Vagina (tissue), 2 donors: Measurements from ENCODE around the gene TPD52L2.

ENCODE experiments used
- CTCF ChIP-seq, 3 experiments: fragments of 450-650 bp in 2 of 3; fragments of 200-600 bp in 1 of 3; sonication (generic) in 1 of 3; IDR thresholded peaks; one replicate each; pipeline ENCODE4 v1.5.1; 2017 to 2019; ENCODE audit warnings: antibody characterized with exemption in 3 of 3, mild to moderate bottlenecking in 2 of 3, moderate library complexity in 2 of 3
- POLR2A ChIP-seq, 2 donors: fragments of 450-650 bp; IDR thresholded peaks; one replicate each; pipeline ENCODE4 v1.6.1; 2017; ENCODE audit warnings: antibody characterized with exemption in 2 of 2, mild to moderate bottlenecking in 2 of 2, moderate library complexity in 2 of 2
- POLR2AphosphoS5 ChIP-seq, 2 donors: sonication (generic); formaldehyde crosslinking; IDR thresholded peaks; one replicate each; pipeline ENCODE4 v1.9.0; 2017; ENCODE audit warnings: antibody characterized with exemption in 2 of 2, mild to moderate bottlenecking in 2 of 2, low read depth in 1 of 2; ENCODE audit not compliant: insufficient read depth in 1 of 2

DNA sequence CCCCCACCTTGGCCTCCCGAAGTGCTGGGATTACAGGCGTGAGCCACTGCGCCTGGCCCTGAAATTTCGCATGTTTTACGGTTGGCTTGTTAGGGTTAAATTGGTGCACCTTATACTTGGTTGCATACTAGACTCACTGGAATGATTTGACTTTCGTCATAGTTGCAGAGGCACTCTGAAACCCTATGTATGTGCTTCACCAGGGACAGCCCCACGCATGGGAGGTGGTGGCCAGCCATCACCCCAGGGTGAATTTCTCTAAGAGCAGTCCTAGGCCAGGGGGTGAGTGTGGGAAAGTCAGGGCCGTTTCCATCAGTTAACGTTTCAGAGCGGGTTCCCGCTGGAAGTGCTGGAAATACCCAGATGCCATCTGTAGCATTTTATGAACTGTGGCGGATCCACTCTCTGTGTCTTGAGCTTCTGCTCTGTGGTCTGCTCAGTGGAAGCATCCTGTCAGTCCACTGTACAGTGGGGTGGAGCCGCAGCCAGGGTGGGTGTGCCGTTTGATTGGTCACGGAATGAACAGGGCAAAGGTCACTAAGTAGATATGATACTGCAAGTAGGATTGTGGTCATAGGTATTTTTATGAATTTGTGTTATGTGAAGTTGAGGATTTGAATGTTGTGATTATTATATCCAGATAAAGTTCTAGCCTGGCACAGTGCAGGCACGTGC, 43.1 kb downstream of the TPD52L2 start:
- TF ChIP-seq CTCF (IDR thresholded peaks at IDR 0.05) (no peak), POLR2A (IDR thresholded peaks at IDR 0.05) (no peak), POLR2AphosphoS5 (IDR thresholded peaks at IDR 0.05; ENCODE audit: insufficient read depth in 1 of 2, low read depth in 1 of 2) (no peak)
